Hepatocyte (in vitro differentiated cells): ENCODE results near the gene TMEM14B.

ENCODE experiments used
- EZH2 ChIP-seq: fragments of 200-600 bp; sonication (generic); IDR thresholded peaks from 2 replicates; pipeline ENCODE4 v1.6.1; 2016; ENCODE audit warnings: antibody characterized with exemption, mild to moderate bottlenecking, borderline replicate concordance
- EZH2phosphoT487 ChIP-seq: fragments of 200-600 bp; sonication (generic); IDR thresholded peaks from one replicate; pipeline ENCODE4 v1.6.1; 2018; ENCODE audit warnings: antibody characterized with exemption, mild to moderate bottlenecking, low read depth, moderate library complexity; ENCODE audit not compliant: unreplicated experiment, severe bottlenecking
- TF ChIP-seq, protein P1 (sequence below): fragments of 200-600 bp; sonication (generic); IDR thresholded peaks from 2 replicates; pipeline ENCODE4 v1.5.1; 2016; ENCODE audit warnings: antibody characterized with exemption, mild to moderate bottlenecking; ENCODE audit not compliant: poor library complexity

DNA sequence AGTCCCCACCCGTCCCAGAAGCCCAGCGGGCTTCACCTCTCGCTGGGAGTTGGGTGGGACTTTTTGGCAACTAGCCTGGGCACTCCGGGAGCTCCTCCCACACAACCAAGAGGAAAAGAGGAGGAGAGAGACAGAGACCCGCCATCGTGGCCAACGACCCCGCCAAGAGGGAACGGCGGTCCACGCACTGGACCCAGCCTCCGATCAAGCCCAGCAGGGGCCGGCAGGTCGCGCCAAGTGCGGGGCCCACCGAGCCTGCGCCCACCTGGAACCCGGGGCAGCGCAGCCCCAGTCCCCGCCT lies 27.7 kb upstream of the TMEM14B start:
- TF ChIP-seq, protein P1, sequence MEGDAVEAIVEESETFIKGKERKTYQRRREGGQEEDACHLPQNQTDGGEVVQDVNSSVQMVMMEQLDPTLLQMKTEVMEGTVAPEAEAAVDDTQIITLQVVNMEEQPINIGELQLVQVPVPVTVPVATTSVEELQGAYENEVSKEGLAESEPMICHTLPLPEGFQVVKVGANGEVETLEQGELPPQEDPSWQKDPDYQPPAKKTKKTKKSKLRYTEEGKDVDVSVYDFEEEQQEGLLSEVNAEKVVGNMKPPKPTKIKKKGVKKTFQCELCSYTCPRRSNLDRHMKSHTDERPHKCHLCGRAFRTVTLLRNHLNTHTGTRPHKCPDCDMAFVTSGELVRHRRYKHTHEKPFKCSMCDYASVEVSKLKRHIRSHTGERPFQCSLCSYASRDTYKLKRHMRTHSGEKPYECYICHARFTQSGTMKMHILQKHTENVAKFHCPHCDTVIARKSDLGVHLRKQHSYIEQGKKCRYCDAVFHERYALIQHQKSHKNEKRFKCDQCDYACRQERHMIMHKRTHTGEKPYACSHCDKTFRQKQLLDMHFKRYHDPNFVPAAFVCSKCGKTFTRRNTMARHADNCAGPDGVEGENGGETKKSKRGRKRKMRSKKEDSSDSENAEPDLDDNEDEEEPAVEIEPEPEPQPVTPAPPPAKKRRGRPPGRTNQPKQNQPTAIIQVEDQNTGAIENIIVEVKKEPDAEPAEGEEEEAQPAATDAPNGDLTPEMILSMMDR, result no peak
- TF ChIP-seq EZH2, result no peak
- no peak for TF ChIP-seq EZH2phosphoT487
